OCI-LY7 (cell line): ENCODE data around the gene TSHZ2. TPM values are rescaled to one million over a fixed set of nuclear protein-coding genes. Genes with fewer than 3 reads are reported as not detected.

ENCODE experiments used
- BruUV-seq: library from RNA; stranded (reverse); fragments of 400-500 nt; replicated peaks from 2 replicates; lab custom pipeline; 2021; lab: Mats Ljungman, UMichigan
- CTCF ChIA-PET: fragments of 300-600 bp; sonication (Branson Sonifier 250); formaldehyde crosslinking; loops from one replicate; lab custom pipeline; 2022; ENCODE audit warnings: antibody characterized with exemption; ENCODE audit not compliant: unreplicated experiment; lab: Charles Lee
- POLR2A ChIA-PET: fragments of 300-600 bp; sonication (Branson Sonifier 250); formaldehyde crosslinking; loops from one replicate; lab custom pipeline; 2022; ENCODE audit warnings: antibody characterized with exemption; lab: Charles Lee
- DNase-seq: peaks from one replicate; pipeline ENCODE4 v3.0.0-alpha.2; 2015; ENCODE audit warnings: low spot score
- H2AFZ ChIP-seq: fragments of 200-600 bp; sonication (generic), shearing (Covaris generic); 2 replicates; pipeline ENCODE4 v1.6.1; 2014; ENCODE audit warnings: mild to moderate bottlenecking, antibody characterized with exemption, low read length, moderate library complexity
- H3K27ac ChIP-seq: fragments of 200-600 bp; sonication (generic); 2 replicates; pipeline ENCODE4 v1.5.1; 2014; ENCODE audit warnings: mixed run types, low read depth, mild to moderate bottlenecking, moderate library complexity, low read length, inconsistent platforms; ENCODE audit not compliant: poor library complexity, severe bottlenecking
- H3K36me3 ChIP-seq: fragments of 200-600 bp; sonication (generic); 2 replicates; pipeline ENCODE4 v1.6.1; 2014; ENCODE audit warnings: mild to moderate bottlenecking, antibody characterized with exemption, low read length, moderate library complexity, mixed read lengths; ENCODE audit not compliant: insufficient read depth
- H3K4me1 ChIP-seq: fragments of 200-600 bp; sonication (generic); 2 replicates; pipeline ENCODE4 v1.5.1; 2014; ENCODE audit warnings: mild to moderate bottlenecking, low read length; ENCODE audit not compliant: insufficient read depth, poor library complexity, severe bottlenecking
- H3K4me2 ChIP-seq: fragments of 200-600 bp; sonication (generic); 2 replicates; pipeline ENCODE4 v1.6.1; 2014; ENCODE audit warnings: mild to moderate bottlenecking, low read length
- H3K4me3 ChIP-seq: fragments of 200-600 bp; sonication (generic); 2 replicates; pipeline ENCODE4 v1.5.1; 2014; ENCODE audit warnings: mild to moderate bottlenecking, low read depth, low read length; ENCODE audit not compliant: poor library complexity, severe bottlenecking
- H3K79me2 ChIP-seq: fragments of 200-600 bp; sonication (generic); 2 replicates; pipeline ENCODE4 v1.6.1; 2016; ENCODE audit warnings: low read depth, mild to moderate bottlenecking, low read length, moderate library complexity, mixed read lengths; ENCODE audit not compliant: insufficient read depth
- H3K9me2 ChIP-seq: fragments of 200-600 bp; sonication (generic); 2 replicates; pipeline ENCODE4 v1.6.1; 2016; ENCODE audit warnings: mild to moderate bottlenecking, low read length, mixed read lengths; ENCODE audit not compliant: insufficient read depth
- H3K9me3 ChIP-seq: fragments of 200-600 bp; sonication (generic); 2 replicates; pipeline ENCODE4 v1.6.1; 2014; ENCODE audit warnings: mild to moderate bottlenecking, mixed run types, low read length, mixed read lengths
- H4K20me1 ChIP-seq: fragments of 200-600 bp; sonication (generic); 2 replicates; pipeline ENCODE4 v1.6.1; 2014; ENCODE audit warnings: mild to moderate bottlenecking, antibody characterized with exemption, low read length, moderate library complexity, mixed read lengths; ENCODE audit not compliant: insufficient read depth
- EZH2phosphoT487 ChIP-seq: fragments of 200-600 bp; sonication (generic); IDR thresholded peaks from 2 replicates; pipeline ENCODE4 v1.6.1; 2018; ENCODE audit warnings: low read depth, borderline replicate concordance, mild to moderate bottlenecking, mixed run types, antibody characterized with exemption, low read length, moderate library complexity, mixed read lengths
- intact Hi-C: fragments of 100-400 bp; cut with micrococcal nuclease; formaldehyde crosslinking; loops from one replicate; pipeline ENCODE4 v1.10.0; 2022; ENCODE audit not compliant: unreplicated experiment
- total RNA-seq, 2 experiments: library from RNA; depleted of rRNA in 1 of 2; stranded (reverse); fragments of >200 nt in 1 of 2; shearing (Covaris generic) in 1 of 2; gene quantifications; 2 replicates each; pipeline ENCODE4 v1.2.3, GENCODE V29; 2014 to 2022
- TF ChIP-seq, protein P1 (sequence below): fragments of 200-600 bp; sonication (generic); conservative IDR thresholded peaks from 2 replicates; pipeline ENCODE4 v1.5.1; 2014; ENCODE audit warnings: mild to moderate bottlenecking, antibody characterized with exemption, low read length, moderate library complexity, mixed read lengths

Gene TSHZ2
- total RNA-seq, 2 experiments from 2014 or later, result not detected

DNA sequence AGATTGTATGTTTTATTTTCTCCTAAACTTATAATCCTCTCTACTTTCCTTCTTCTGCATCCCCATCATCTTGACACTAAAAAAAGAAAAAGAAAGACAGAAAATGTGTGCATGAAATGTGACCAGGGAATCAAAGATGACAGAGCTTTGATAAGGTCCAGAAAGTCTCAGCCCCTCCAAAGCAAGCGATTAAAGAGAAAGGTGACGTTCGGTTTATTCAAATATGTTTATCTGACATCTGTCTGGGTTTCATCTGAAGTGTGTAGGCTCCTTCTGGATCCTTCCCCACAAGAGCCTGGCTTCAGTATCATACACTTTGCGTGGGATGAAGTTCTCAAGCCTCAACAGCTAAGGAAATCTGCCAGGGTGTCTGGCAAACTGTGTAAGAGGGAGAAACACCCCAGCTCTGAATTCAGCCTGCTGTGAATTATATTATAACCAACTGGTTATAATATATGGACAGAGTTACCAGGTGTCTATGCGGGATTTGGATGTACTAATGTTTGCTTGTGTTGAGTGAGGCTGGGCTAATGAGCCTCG, 358.5 kb downstream of the TSHZ2 start:
- intact Hi-C loops, result no loop called here
- H3K4me3 ChIP-seq, result no peak overlapping the region
- H3K79me2 ChIP-seq, result no peaks in the 10 kb centered on the region
- ChIA-PET POLR2A (no interaction called here), CTCF (no interaction called here)
- H3K9me3 ChIP-seq, result no peaks in the 10 kb centered on the region
- no peak overlapping the region for H3K4me2 ChIP-seq
- no peaks in the 10 kb centered on the region for H3K36me3 ChIP-seq
- H4K20me1 ChIP-seq, result no peaks in the 10 kb centered on the region
- H3K4me1 ChIP-seq, result no peaks in the 10 kb centered on the region
- no TSS peak for BruUV-seq
- H3K27ac ChIP-seq, result no peak overlapping the region
- DNase-seq, result no peak
- no peaks in the 10 kb centered on the region for H3K9me2 ChIP-seq
- H2AFZ ChIP-seq, result no peak overlapping the region
- no peak for TF ChIP-seq EZH2phosphoT487
- TF ChIP-seq, protein P1, sequence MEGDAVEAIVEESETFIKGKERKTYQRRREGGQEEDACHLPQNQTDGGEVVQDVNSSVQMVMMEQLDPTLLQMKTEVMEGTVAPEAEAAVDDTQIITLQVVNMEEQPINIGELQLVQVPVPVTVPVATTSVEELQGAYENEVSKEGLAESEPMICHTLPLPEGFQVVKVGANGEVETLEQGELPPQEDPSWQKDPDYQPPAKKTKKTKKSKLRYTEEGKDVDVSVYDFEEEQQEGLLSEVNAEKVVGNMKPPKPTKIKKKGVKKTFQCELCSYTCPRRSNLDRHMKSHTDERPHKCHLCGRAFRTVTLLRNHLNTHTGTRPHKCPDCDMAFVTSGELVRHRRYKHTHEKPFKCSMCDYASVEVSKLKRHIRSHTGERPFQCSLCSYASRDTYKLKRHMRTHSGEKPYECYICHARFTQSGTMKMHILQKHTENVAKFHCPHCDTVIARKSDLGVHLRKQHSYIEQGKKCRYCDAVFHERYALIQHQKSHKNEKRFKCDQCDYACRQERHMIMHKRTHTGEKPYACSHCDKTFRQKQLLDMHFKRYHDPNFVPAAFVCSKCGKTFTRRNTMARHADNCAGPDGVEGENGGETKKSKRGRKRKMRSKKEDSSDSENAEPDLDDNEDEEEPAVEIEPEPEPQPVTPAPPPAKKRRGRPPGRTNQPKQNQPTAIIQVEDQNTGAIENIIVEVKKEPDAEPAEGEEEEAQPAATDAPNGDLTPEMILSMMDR, result no peak

DNA sequence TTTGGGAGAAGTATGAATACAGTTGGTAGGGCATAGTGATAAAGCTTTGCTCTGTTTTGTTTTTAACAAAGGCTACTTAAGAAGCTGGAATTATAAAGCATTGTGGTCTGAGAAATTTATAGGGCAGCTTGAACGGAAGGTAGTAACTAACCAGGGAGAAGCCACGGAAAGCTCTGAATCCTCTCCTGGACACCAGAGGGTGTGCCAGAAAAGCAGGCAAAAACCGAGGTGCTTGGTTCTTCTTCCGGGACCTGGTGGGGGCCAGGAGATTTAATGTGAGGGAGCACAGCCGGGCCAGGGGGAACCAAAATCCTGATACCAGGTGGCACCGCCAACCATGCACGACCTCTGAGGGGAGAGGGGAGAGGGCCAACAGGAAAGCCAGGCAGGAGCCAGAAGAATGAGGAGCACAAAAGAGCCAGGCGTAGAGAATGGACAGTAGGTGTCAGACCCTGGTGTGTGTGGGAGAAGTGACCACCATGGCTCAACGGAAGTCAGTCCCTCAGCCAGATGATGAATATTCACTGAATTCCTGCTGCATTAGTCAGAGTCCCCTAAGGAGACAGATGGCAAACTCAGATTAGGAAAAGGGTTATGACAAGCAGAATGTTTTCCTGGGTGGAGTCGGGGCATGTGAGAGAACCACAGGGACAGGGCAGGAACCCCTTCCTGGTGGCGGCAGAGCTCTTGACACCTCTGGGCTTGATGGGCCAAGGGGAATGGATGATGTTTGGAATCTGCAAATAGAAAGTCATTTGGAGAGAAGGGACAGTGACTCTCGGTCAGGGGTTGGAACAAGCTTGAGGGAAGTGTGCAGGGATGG, 359.2 kb downstream of the TSHZ2 start:
- H3K9me3 ChIP-seq, result no peaks in the 10 kb centered on the region
- POLR2A ChIA-PET, result interaction anchor here (0.5 to 0.6 kb wide), 2 partner anchors 115 to 1067 kb away, joined by 3 to 4 read pairs; no protein-coding TSS in a partner anchor
- H4K20me1 ChIP-seq, result no peaks in the 10 kb centered on the region
- CTCF ChIA-PET, result no interaction called here
- H3K4me1 ChIP-seq, result no peaks in the 10 kb centered on the region
- no peaks in the 10 kb centered on the region for H3K79me2 ChIP-seq
- H3K4me2 ChIP-seq, result no peak overlapping the region
- H3K36me3 ChIP-seq, result no peaks in the 10 kb centered on the region
- DNase-seq, result no peak
- H3K27ac ChIP-seq, result no peak overlapping the region
- no peaks in the 10 kb centered on the region for H3K9me2 ChIP-seq
- H3K4me3 ChIP-seq, result no peak overlapping the region
- intact Hi-C loops, result no loop called here
- no TSS peak for BruUV-seq
- no peak for TF ChIP-seq EZH2phosphoT487
- TF ChIP-seq, protein P1, result no peak
- H2AFZ ChIP-seq, result no peak overlapping the region
